HG02623 (cell line): ENCODE data around the gene HOXD3.

ENCODE experiments used
- ATAC-seq: cut with Tn5 transposase; IDR thresholded peaks from one replicate; pipeline ENCODE4 v1.9.1; 2021; ENCODE audit warnings: moderate library complexity; ENCODE audit not compliant: unreplicated experiment

The HOXD3 gene

GRCh38 chr2:176174824-176175708 is 18.0 kb downstream of the HOXD3 start:
- ATAC-seq = no peak

GRCh38 chr2:176175709-176176607 is 18.9 kb downstream of the HOXD3 start:
- ATAC-seq = no peak

- no peak for ATAC-seq
These were observed 20.5 kb downstream of the HOXD3 start for GRCh38 chr2:176177580-176178037.

- ATAC-seq = no peak
These were observed 21.1 kb downstream of the HOXD3 start for GRCh38 chr2:176178038-176178756.

- ATAC-seq = no peak
These were observed 21.7 kb downstream of the HOXD3 start for GRCh38 chr2:176178757-176179295.

GRCh38 chr2:176181551-176181950 is 24.4 kb downstream of the HOXD3 start:
- no peak for ATAC-seq

GRCh38 chr2:176182671-176183070 is 25.6 kb downstream of the HOXD3 start:
- no peak for ATAC-seq

GRCh38 chr2:176184749-176185148 is 27.6 kb downstream of the HOXD3 start:
- ATAC-seq = no peak

GRCh38 chr2:176186024-176186423 is 28.9 kb downstream of the HOXD3 start:
- no peak for ATAC-seq

GRCh38 chr2:176187200-176187898 is 30.2 kb downstream of the HOXD3 start:
- no peak for ATAC-seq

- ATAC-seq = no peak
These were observed 31.0 kb downstream of the HOXD3 start, which contains the start of gene HOXD1 for GRCh38 chr2:176187899-176188773. Gene HOXD1, plus strand, starts transcription at chr2:176188668. Its CDS starts 134 bp downstream, at chr2:176188802.

- no peak for ATAC-seq
These were observed 31.9 kb downstream of the HOXD3 start for GRCh38 chr2:176188774-176189680.

GRCh38 chr2:176189681-176190641 is 32.9 kb downstream of the HOXD3 start:
- no peak for ATAC-seq

GRCh38 chr2:176192351-176192750 is 35.2 kb downstream of the HOXD3 start:
- ATAC-seq = no peak

- no peak for ATAC-seq
These were observed 35.9 kb downstream of the HOXD3 start for GRCh38 chr2:176193048-176193447.

- no peak for ATAC-seq
These were observed 42.8 kb downstream of the HOXD3 start for GRCh38 chr2:176199902-176200301.

- no peak for ATAC-seq
These were observed 43.9 kb downstream of the HOXD3 start for GRCh38 chr2:176200971-176201370.
